HUDEP-2 (cell line): ENCODE results near the gene RNPEP.
"Not testable (repeated sequence)": the region's sequence is repeated elsewhere in the genome, so short reads cannot be mapped to it uniquely, and the experiment has no call there.

Source experiments
- DNase-seq, 76 experiments: peaks; one replicate each; lab custom pipeline; 2025; ENCODE audit not compliant: unreplicated experiment in 76 of 76; lab: John Stamatoyannopoulos, UW

The RNPEP gene

GRCh38 chr1:202009326-202010179 is 27.1 kb downstream of the RNPEP start:
- peak in 64 of 76 experiments; percentile 5 to 82 (median 54) for DNase-seq

- peak in 1 of 76 experiments; percentile 10 for DNase-seq
These were observed 27.9 kb downstream of the RNPEP start, which contains the start of gene ELF3 for GRCh38 chr1:202010180-202011015. Gene ELF3 (plus strand): TSS chr1:202010587. CDS start chr1:202011137, 550 bp downstream.

GRCh38 chr1:202011994-202012393 is 29.5 kb downstream of the RNPEP start:
- no peak for DNase-seq

- no peak for DNase-seq
These were observed 30.4 kb downstream of the RNPEP start for GRCh38 chr1:202012544-202013478.

- no peak for DNase-seq
These were observed 31.2 kb downstream of the RNPEP start for GRCh38 chr1:202013603-202014002.

- no peak for DNase-seq
These were observed 31.6 kb downstream of the RNPEP start for GRCh38 chr1:202014060-202014459.

GRCh38 chr1:202014915-202015661 is 32.6 kb downstream of the RNPEP start:
- no peak for DNase-seq

- DNase-seq: no peak
These were observed 33.2 kb downstream of the RNPEP start for GRCh38 chr1:202015662-202015937.

- DNase-seq: no peak
These were observed 33.8 kb downstream of the RNPEP start for GRCh38 chr1:202016022-202016810.

- no peak for DNase-seq
These were observed 34.6 kb downstream of the RNPEP start for GRCh38 chr1:202016811-202017748.

GRCh38 chr1:202017749-202018467 is 35.5 kb downstream of the RNPEP start:
- DNase-seq: no peak

GRCh38 chr1:202018468-202019234 is 36.2 kb downstream of the RNPEP start:
- DNase-seq: peak in 10 of 76 experiments; percentile 5 to 60 (median 20)

GRCh38 chr1:202019235-202019558 is 36.7 kb downstream of the RNPEP start:
- DNase-seq: not testable (repeated sequence)

- DNase-seq: no peak
These were observed 40.6 kb downstream of the RNPEP start for GRCh38 chr1:202023001-202023433.

- peak in 1 of 76 experiments; percentile 32 for DNase-seq
These were observed 46.8 kb downstream of the RNPEP start for GRCh38 chr1:202029171-202029665.

- DNase-seq: no peak
These were observed 47.3 kb downstream of the RNPEP start for GRCh38 chr1:202029727-202030126.

GRCh38 chr1:202031796-202032195 is 49.3 kb downstream of the RNPEP start:
- no peak for DNase-seq
